Stimulated activated naive CD8-positive, alpha-beta T cell treated with anti-CD3 and anti-CD28 coated beads, Interleukin-15, amount 100 ng/mL, for 72 hours (primary cell): Measurements from ENCODE around the gene SLC44A1.
A peak's percentile ranks its signal among the peaks of the same experiment; 100 is the strongest.

Experiments used
- ATAC-seq: fragments of 150-1000 bp; cut with Tn5 transposase; 2 replicates; pipeline ENCODE4 v1.10.0; 2021; ENCODE audit warnings: mild to moderate bottlenecking, moderate library complexity
- DNase-seq, 2 donors: peaks; one replicate each; pipeline ENCODE4 v3.0.0; 2021 to 2022
- H3K27ac Mint-ChIP-seq, 2 donors: one replicate each; pipeline ENCODE4 v1.8.0; 2022; ENCODE audit warnings: mild to moderate bottlenecking in 2 of 2, mixed read lengths in 2 of 2, moderate library complexity in 2 of 2
- H3K27me3 Mint-ChIP-seq: one replicate; pipeline ENCODE4 v1.8.0; 2022; ENCODE audit warnings: mixed read lengths
- H3K4me1 Mint-ChIP-seq: one replicate; pipeline ENCODE4 v1.8.0; 2022; ENCODE audit warnings: mild to moderate bottlenecking, mixed read lengths
- H3K4me3 Mint-ChIP-seq, 2 donors: one replicate each; pipeline ENCODE4 v1.8.0; 2022; ENCODE audit warnings: mild to moderate bottlenecking in 2 of 2, mixed read lengths in 2 of 2, moderate library complexity in 1 of 2
- H3K9me3 Mint-ChIP-seq, 2 donors: one replicate each; pipeline ENCODE4 v1.8.0; 2022; ENCODE audit warnings: mixed read lengths in 2 of 2

Gene SLC44A1

GRCh38 chr9:105328872-105329718 is 84.6 kb downstream of the SLC44A1 start:
- H3K4me3 Mint-ChIP-seq: no peak overlapping the region
- H3K9me3 Mint-ChIP-seq: no peaks in the 10 kb centered on the region
- H3K27ac Mint-ChIP-seq: no peak overlapping the region
- ATAC-seq (no peak), DNase-seq (no peak)
- no peaks in the 10 kb centered on the region for H3K27me3 Mint-ChIP-seq
- H3K4me1 Mint-ChIP-seq: no peaks in the 10 kb centered on the region

GRCh38 chr9:105329719-105330062 is 85.2 kb downstream of the SLC44A1 start:
- no peaks in the 10 kb centered on the region for H3K27me3 Mint-ChIP-seq
- no peak overlapping the region for H3K4me3 Mint-ChIP-seq
- no peak overlapping the region for H3K27ac Mint-ChIP-seq
- no peaks in the 10 kb centered on the region for H3K9me3 Mint-ChIP-seq
- no peak for ATAC-seq
- H3K4me1 Mint-ChIP-seq: no peaks in the 10 kb centered on the region
- no peak for DNase-seq

- Mint-ChIP-seq H3K4me3 (no peak overlapping the region), H3K27ac (no peak overlapping the region), H3K9me3 (no peaks in the 10 kb centered on the region), H3K4me1 (no peaks in the 10 kb centered on the region), H3K27me3 (no peaks in the 10 kb centered on the region)
- ATAC-seq: no peak
- DNase-seq: no peak
Measured at GRCh38 chr9:105330201-105330600, 85.8 kb downstream of the SLC44A1 start.

- H3K4me1 Mint-ChIP-seq: no peaks in the 10 kb centered on the region
- ATAC-seq (no peak), DNase-seq (no peak)
- H3K9me3 Mint-ChIP-seq: no peaks in the 10 kb centered on the region
- no peak overlapping the region for H3K27ac Mint-ChIP-seq
- no peak overlapping the region for H3K4me3 Mint-ChIP-seq
- H3K27me3 Mint-ChIP-seq: no peaks in the 10 kb centered on the region
Measured at GRCh38 chr9:105330755-105331154, 86.3 kb downstream of the SLC44A1 start.

GRCh38 chr9:105331160-105331559 is 86.7 kb downstream of the SLC44A1 start:
- DNase-seq: no peak
- no peak overlapping the region for H3K27ac Mint-ChIP-seq
- H3K4me1 Mint-ChIP-seq: no peaks in the 10 kb centered on the region
- H3K27me3 Mint-ChIP-seq: no peaks in the 10 kb centered on the region
- no peaks in the 10 kb centered on the region for H3K9me3 Mint-ChIP-seq
- no peak for ATAC-seq
- H3K4me3 Mint-ChIP-seq: no peak overlapping the region

- no peaks in the 10 kb centered on the region for H3K27me3 Mint-ChIP-seq
- no peaks in the 10 kb centered on the region for H3K9me3 Mint-ChIP-seq
- ATAC-seq (no peak), DNase-seq (no peak)
- no peak overlapping the region for H3K4me3 Mint-ChIP-seq
- H3K27ac Mint-ChIP-seq: no peak overlapping the region
- no peaks in the 10 kb centered on the region for H3K4me1 Mint-ChIP-seq
Measured at GRCh38 chr9:105331755-105332154, 87.3 kb downstream of the SLC44A1 start.

GRCh38 chr9:105332471-105332870 is 88.0 kb downstream of the SLC44A1 start:
- no peak for ATAC-seq
- Mint-ChIP-seq H3K27ac (no peak overlapping the region), H3K27me3 (no peaks in the 10 kb centered on the region), H3K9me3 (no peaks in the 10 kb centered on the region), H3K4me1 (no peaks in the 10 kb centered on the region), H3K4me3 (no peak overlapping the region)
- no peak for DNase-seq

GRCh38 chr9:105333076-105333475 is 88.6 kb downstream of the SLC44A1 start:
- no peak for DNase-seq
- no peak for ATAC-seq
- Mint-ChIP-seq H3K4me3 (no peak overlapping the region), H3K27ac (no peak overlapping the region), H3K9me3 (no peaks in the 10 kb centered on the region), H3K4me1 (no peaks in the 10 kb centered on the region), H3K27me3 (no peaks in the 10 kb centered on the region)

- Mint-ChIP-seq H3K4me3 (no peak overlapping the region), H3K9me3 (no peaks in the 10 kb centered on the region), H3K27ac (no peak overlapping the region), H3K4me1 (no peaks in the 10 kb centered on the region), H3K27me3 (no peaks in the 10 kb centered on the region)
- no peak for ATAC-seq
- no peak for DNase-seq
Measured at GRCh38 chr9:105333811-105334210, 89.4 kb downstream of the SLC44A1 start.

- H3K27ac Mint-ChIP-seq: no peak overlapping the region
- no peaks in the 10 kb centered on the region for H3K27me3 Mint-ChIP-seq
- H3K4me1 Mint-ChIP-seq: peaks cover 27% of the 10 kb centered on the region
- no peak overlapping the region for H3K4me3 Mint-ChIP-seq
- ATAC-seq: no peak
- H3K9me3 Mint-ChIP-seq: no peaks in the 10 kb centered on the region
- DNase-seq: no peak
Measured at GRCh38 chr9:105338308-105338707, 93.9 kb downstream of the SLC44A1 start.

- Mint-ChIP-seq H3K27me3 (no peaks in the 10 kb centered on the region), H3K4me1 (peaks cover 27% of the 10 kb centered on the region)
- peak; percentile 52 for ATAC-seq
Measured at GRCh38 chr9:105339849-105340248, 95.4 kb downstream of the SLC44A1 start.

GRCh38 chr9:105341434-105342146 is 97.1 kb downstream of the SLC44A1 start:
- H3K4me1 Mint-ChIP-seq: peaks cover 27% of the 10 kb centered on the region
- DNase-seq (no peak), ATAC-seq (peak; percentile 71)
- no peaks in the 10 kb centered on the region for H3K27me3 Mint-ChIP-seq
- peak overlapping the region; percentile 9 to 24 for H3K4me3 Mint-ChIP-seq
- H3K27ac Mint-ChIP-seq: peak overlapping the region in 1 of 2 donors; percentile 5
- H3K9me3 Mint-ChIP-seq: no peaks in the 10 kb centered on the region

More at GRCh38 chr9:105339849-105340248, 95.4 kb downstream of the SLC44A1 start:
- Mint-ChIP-seq H3K4me3 (no peak overlapping the region), H3K27ac (no peak overlapping the region), H3K9me3 (no peaks in the 10 kb centered on the region)
- DNase-seq: no peak

GRCh38 chr9:105342147-105342505 is 97.7 kb downstream of the SLC44A1 start:
- Mint-ChIP-seq H3K27ac (no peak overlapping the region), H3K9me3 (no peaks in the 10 kb centered on the region), H3K4me1 (peaks cover 27% of the 10 kb centered on the region), H3K4me3 (peak overlapping the region in 1 of 2 donors; percentile 24), H3K27me3 (no peaks in the 10 kb centered on the region)
- ATAC-seq (no peak), DNase-seq (no peak)

GRCh38 chr9:105344283-105344682 is 99.8 kb downstream of the SLC44A1 start:
- Mint-ChIP-seq H3K27me3 (no peaks in the 10 kb centered on the region), H3K27ac (no peak overlapping the region), H3K9me3 (no peaks in the 10 kb centered on the region)

GRCh38 chr9:105345626-105346025 is 101.2 kb downstream of the SLC44A1 start:
- Mint-ChIP-seq H3K27me3 (no peaks in the 10 kb centered on the region), H3K4me3 (no peak overlapping the region), H3K27ac (no peak overlapping the region), H3K4me1 (peaks cover 10% of the 10 kb centered on the region), H3K9me3 (no peaks in the 10 kb centered on the region)
- ATAC-seq (no peak), DNase-seq (no peak)

More at GRCh38 chr9:105344283-105344682, 99.8 kb downstream of the SLC44A1 start:
- Mint-ChIP-seq H3K4me1 (peaks cover 24% of the 10 kb centered on the region), H3K4me3 (no peak overlapping the region)
- ATAC-seq (no peak), DNase-seq (no peak)

GRCh38 chr9:105346273-105346672 is 101.8 kb downstream of the SLC44A1 start:
- Mint-ChIP-seq H3K9me3 (no peaks in the 10 kb centered on the region), H3K4me3 (no peak overlapping the region), H3K4me1 (peaks cover 6% of the 10 kb centered on the region), H3K27me3 (no peaks in the 10 kb centered on the region), H3K27ac (no peak overlapping the region)
- ATAC-seq (no peak), DNase-seq (no peak)
